ENCODE data around the gene XIRP1. TPM values are rescaled to one million over a fixed set of nuclear protein-coding genes. Genes with fewer than 3 reads are reported as not detected.

Gene XIRP1
- total RNA-seq, 1 experiment from 2014 or later: not detected

DNA sequence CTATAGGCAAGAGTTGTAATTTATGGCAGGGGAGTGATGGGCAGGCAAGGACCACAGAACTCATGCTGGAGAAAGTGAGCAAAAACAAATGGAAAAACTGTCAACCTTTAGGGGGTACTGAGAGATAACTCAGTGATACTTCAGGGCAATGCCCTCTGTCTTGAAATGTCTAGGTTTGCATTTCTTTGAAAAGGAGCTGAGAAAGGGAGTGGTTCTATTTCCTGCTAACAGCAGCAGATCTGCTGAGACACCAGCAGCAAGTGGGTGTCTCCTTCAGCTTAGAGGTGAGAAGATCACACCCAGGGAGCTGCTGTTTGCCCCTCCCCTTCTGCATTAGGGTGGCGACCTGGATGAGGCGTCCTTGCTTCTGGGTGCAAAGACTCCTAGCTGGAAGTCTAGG, 42.3 kb upstream of the XIRP1 start:
- H3K36me3 ChIP-seq (ENCODE audit: control insufficient read depth in 1 of 2, insufficient read depth in 2 of 2, low read length in 2 of 2): no peaks in the 10 kb centered on the region
- no peaks in the 10 kb centered on the region for H3K9me2 ChIP-seq (ENCODE audit: insufficient read depth)
- intact Hi-C loops (cut with micrococcal nuclease): no loop called here
- no peak overlapping the region for H3K4me2 ChIP-seq (ENCODE audit: low read length)
- H3K4me1 ChIP-seq (ENCODE audit: control insufficient read depth in 1 of 2, insufficient read depth in 2 of 2, low read length in 2 of 2): no peaks in the 10 kb centered on the region
- no peak for TF ChIP-seq EZH2phosphoT487 (IDR thresholded peaks at IDR 0.05; ENCODE audit: borderline replicate concordance)
- TF ChIP-seq, protein P1, sequence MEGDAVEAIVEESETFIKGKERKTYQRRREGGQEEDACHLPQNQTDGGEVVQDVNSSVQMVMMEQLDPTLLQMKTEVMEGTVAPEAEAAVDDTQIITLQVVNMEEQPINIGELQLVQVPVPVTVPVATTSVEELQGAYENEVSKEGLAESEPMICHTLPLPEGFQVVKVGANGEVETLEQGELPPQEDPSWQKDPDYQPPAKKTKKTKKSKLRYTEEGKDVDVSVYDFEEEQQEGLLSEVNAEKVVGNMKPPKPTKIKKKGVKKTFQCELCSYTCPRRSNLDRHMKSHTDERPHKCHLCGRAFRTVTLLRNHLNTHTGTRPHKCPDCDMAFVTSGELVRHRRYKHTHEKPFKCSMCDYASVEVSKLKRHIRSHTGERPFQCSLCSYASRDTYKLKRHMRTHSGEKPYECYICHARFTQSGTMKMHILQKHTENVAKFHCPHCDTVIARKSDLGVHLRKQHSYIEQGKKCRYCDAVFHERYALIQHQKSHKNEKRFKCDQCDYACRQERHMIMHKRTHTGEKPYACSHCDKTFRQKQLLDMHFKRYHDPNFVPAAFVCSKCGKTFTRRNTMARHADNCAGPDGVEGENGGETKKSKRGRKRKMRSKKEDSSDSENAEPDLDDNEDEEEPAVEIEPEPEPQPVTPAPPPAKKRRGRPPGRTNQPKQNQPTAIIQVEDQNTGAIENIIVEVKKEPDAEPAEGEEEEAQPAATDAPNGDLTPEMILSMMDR (IDR thresholded peaks at IDR 0.05 in 2 of 3, conservative IDR thresholded peaks at IDR 0.05 in 1 of 3; ENCODE audit: borderline replicate concordance in 1 of 3, insufficient read depth in 1 of 3, low read depth in 2 of 3, low read length in 2 of 3): no peak
- TF ChIP-seq, protein P2, sequence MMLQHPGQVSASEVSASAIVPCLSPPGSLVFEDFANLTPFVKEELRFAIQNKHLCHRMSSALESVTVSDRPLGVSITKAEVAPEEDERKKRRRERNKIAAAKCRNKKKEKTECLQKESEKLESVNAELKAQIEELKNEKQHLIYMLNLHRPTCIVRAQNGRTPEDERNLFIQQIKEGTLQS (IDR thresholded peaks at IDR 0.05): no peak
- TF ChIP-seq ELF1 (IDR thresholded peaks at IDR 0.05; ENCODE audit: borderline replicate concordance, low read depth): no peak
- TF ChIP-seq ZNF274 (IDR thresholded peaks at IDR 0.05; ENCODE audit: low read depth, low read length): no peak
- TF ChIP-seq TCF7L2 (IDR thresholded peaks at IDR 0.05; ENCODE audit: borderline replicate concordance, extremely low read depth, insufficient read depth, insufficient read length): no peak
- no peak for TF ChIP-seq FOSL1 (IDR thresholded peaks at IDR 0.05; ENCODE audit: low read depth)
- TF ChIP-seq SP1 (IDR thresholded peaks at IDR 0.05; ENCODE audit: low read depth): no peak
- TF ChIP-seq POLR2AphosphoS5 (IDR thresholded peaks at IDR 0.05; ENCODE audit: low read depth, low read length): no peak
- TF ChIP-seq EGR1 (IDR thresholded peaks at IDR 0.05; ENCODE audit: low read depth): no peak
- no peak for TF ChIP-seq YY1 (IDR thresholded peaks at IDR 0.05; ENCODE audit: extremely low read depth, insufficient replicate concordance, low read depth, low read length)
- TF ChIP-seq, protein P3, sequence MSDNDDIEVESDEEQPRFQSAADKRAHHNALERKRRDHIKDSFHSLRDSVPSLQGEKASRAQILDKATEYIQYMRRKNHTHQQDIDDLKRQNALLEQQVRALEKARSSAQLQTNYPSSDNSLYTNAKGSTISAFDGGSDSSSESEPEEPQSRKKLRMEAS (IDR thresholded peaks at IDR 0.05): no peak
- no peak for TF ChIP-seq SIN3A (IDR thresholded peaks at IDR 0.05; ENCODE audit: low read depth)
- no peak for TF ChIP-seq CBX3 (IDR thresholded peaks at IDR 0.05; ENCODE audit: low read depth)
- TF ChIP-seq RAD21 (IDR thresholded peaks at IDR 0.05; ENCODE audit: low read depth): no peak
- TF ChIP-seq JUND (IDR thresholded peaks at IDR 0.05): no peak
- TF ChIP-seq, protein P4, sequence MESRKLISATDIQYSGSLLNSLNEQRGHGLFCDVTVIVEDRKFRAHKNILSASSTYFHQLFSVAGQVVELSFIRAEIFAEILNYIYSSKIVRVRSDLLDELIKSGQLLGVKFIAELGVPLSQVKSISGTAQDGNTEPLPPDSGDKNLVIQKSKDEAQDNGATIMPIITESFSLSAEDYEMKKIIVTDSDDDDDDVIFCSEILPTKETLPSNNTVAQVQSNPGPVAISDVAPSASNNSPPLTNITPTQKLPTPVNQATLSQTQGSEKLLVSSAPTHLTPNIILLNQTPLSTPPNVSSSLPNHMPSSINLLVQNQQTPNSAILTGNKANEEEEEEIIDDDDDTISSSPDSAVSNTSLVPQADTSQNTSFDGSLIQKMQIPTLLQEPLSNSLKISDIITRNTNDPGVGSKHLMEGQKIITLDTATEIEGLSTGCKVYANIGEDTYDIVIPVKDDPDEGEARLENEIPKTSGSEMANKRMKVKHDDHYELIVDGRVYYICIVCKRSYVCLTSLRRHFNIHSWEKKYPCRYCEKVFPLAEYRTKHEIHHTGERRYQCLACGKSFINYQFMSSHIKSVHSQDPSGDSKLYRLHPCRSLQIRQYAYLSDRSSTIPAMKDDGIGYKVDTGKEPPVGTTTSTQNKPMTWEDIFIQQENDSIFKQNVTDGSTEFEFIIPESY (IDR thresholded peaks at IDR 0.05; ENCODE audit: extremely low read depth, insufficient replicate concordance, low read length): no peak
- TF ChIP-seq ZFX (IDR thresholded peaks at IDR 0.05): no peak
- no peak for DNase-seq (ENCODE audit: low read depth, low spot score)
- no peak overlapping the region for H3K27ac ChIP-seq (ENCODE audit: low read depth, low read length)
- CTCF ChIA-PET: no interaction called here
- H3K4me3 ChIP-seq (replicated peaks in 1 of 2; ENCODE audit: low read depth in 1 of 2, low read length in 2 of 2): no peak overlapping the region
- H4K20me1 ChIP-seq (ENCODE audit: insufficient read depth): no peaks in the 10 kb centered on the region
- H3K79me2 ChIP-seq (ENCODE audit: insufficient read depth, low read length): no peaks in the 10 kb centered on the region
- H2AFZ ChIP-seq (ENCODE audit: low read depth, low read length, poor library complexity, severe bottlenecking): no peak overlapping the region
- POLR2A ChIA-PET: interaction anchor here (1.3 kb wide), 1 partner anchor 10 kb away, joined by 3 read pairs; no protein-coding TSS in a partner anchor
- H3K9ac ChIP-seq (ENCODE audit: low read length): no peak overlapping the region
- no TSS peak for BruUV-seq (replicated peaks)
- H3K27me3 ChIP-seq (ENCODE audit: insufficient read depth, low read length): peaks cover 25% of the 10 kb centered on the region
- no peaks in the 10 kb centered on the region for H3K9me3 ChIP-seq (ENCODE audit: control insufficient read depth in 1 of 2, insufficient read depth in 1 of 2, low read depth in 1 of 2, low read length in 2 of 2)
- no peak for ATAC-seq
- RAD21 ChIA-PET (ENCODE audit: low non-redundant PET in 1 of 2, low total read pairs in 2 of 2, uncharacterized antibody in 2 of 2, unreplicated experiment in 2 of 2): no interaction called here

All from HCT116 (cell line).